ENCODE data around the gene C2orf69. TPM values are rescaled to one million over a fixed set of nuclear protein-coding genes. Genes with fewer than 3 reads are reported as not detected.

The C2orf69 gene
- total RNA-seq, 4 donors from 2014 or later, result 6.0 to 26.3 (median 13.2) TPM

DNA sequence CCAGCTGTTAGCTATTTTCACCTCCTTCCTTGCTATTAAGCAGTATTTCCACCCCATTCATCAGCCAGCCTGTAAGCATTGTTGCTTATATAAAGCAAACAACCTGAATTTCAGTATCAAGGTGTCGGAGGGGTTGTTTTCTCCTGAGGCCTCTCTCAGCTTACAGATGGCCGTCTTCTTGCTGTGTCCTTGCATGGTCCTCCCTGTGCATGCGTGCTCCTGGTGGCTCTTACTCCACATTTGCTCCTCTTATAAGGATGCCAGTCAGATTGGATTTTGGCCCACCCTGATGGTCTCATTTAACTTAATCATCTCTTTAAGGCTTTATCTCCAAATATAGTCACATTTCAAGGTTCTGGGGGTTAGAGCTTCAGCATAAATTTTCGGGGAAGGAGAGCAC, 46.9 kb downstream of the C2orf69 start:
- no peak for TF ChIP-seq POLR2A (IDR thresholded peaks at IDR 0.05)
- no peak for TF ChIP-seq EP300 (IDR thresholded peaks at IDR 0.05; ENCODE audit: low read depth)
- no peak for TF ChIP-seq POLR2AphosphoS5 (IDR thresholded peaks at IDR 0.05)
- no peak for TF ChIP-seq CTCF (IDR thresholded peaks at IDR 0.05)
- intact Hi-C loops (cut with DNase I; ENCODE audit: low total_unique reads), result no loop called here
- Histone ChIP-seq H3K4me1 (peaks cover 12 to 40% (median 24%) of the 10 kb centered on the region in 4 donors), H3K9me3 (no peaks in the 10 kb centered on the region), H3K36me3 (peaks cover 0 to 30% (median 13%) of the 10 kb centered on the region in 4 donors), H3K27me3 (no peaks in the 10 kb centered on the region), H3K4me3 (no peak overlapping the region), H3K27ac (no peak overlapping the region)
- WGBS, 2 donors (ENCODE audit: low coverage in 1 of 2), result 60 to 92% methylated on average over 1 to 4 of the region's 4 CpGs
- no peak for DNase-seq
- in situ Hi-C loops (cut with MboI; ENCODE audit: low pct_ligation_motif_present in 1 of 4, low pct_unique_long_range_greater_than_20kb in 1 of 4, low sequenced_read_pairs in 3 of 4), result loop anchor here in 1 of 4 donors (25.0 kb wide), 1 partner anchor 754 kb away; no protein-coding TSS in a partner anchor

- intact Hi-C loops (cut with DNase I; ENCODE audit: low total_unique reads), result no loop called here
- in situ Hi-C loops (cut with MboI; ENCODE audit: low pct_ligation_motif_present in 1 of 4, low pct_unique_long_range_greater_than_20kb in 1 of 4, low sequenced_read_pairs in 3 of 4), result loop anchor here in 1 of 4 donors (25.0 kb wide), 1 partner anchor 750 kb away; no protein-coding TSS in a partner anchor
- TF ChIP-seq EP300 (IDR thresholded peaks at IDR 0.05; ENCODE audit: low read depth) (no peak), POLR2A (IDR thresholded peaks at IDR 0.05) (no peak), POLR2AphosphoS5 (IDR thresholded peaks at IDR 0.05) (no peak), CTCF (IDR thresholded peaks at IDR 0.05) (no peak)
- no peak for DNase-seq
- Histone ChIP-seq H3K4me3 (no peak overlapping the region), H3K9me3 (no peaks in the 10 kb centered on the region), H3K27me3 (no peaks in the 10 kb centered on the region), H3K36me3 (peaks cover 0 to 62% (median 29%) of the 10 kb centered on the region in 4 donors), H3K4me1 (peaks cover 0 to 12% (median 1%) of the 10 kb centered on the region in 4 donors), H3K27ac (no peak overlapping the region)
- WGBS, 2 donors (ENCODE audit: low coverage in 1 of 2), result 76% methylated on average over 2 of the region's 2 CpGs; no CpG with 5 or more reads in 1 of the 2 donors
Observed at GRCh38 chr2:199962203-199962602, 51.1 kb downstream of the C2orf69 start.

DNA sequence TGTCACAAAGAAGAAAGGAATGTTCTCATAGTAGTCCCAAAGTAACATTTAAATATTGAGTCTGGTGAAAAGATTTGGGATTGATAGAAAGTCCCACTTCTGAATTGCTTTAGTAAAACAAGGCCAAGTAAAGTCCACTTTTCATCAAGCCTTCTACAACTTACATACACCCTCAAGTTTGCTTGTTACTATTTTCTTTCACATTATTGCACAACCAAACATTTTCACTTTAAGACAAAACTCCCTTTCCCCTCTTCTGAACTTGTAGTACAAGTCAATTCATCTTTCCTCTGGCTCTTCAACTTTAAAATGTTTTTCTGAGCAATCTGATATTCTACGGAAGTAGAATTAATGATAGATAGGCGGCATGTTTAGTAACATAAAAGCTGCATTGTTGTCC, 55.3 kb downstream of the C2orf69 start:
- in situ Hi-C loops (cut with MboI; ENCODE audit: low pct_ligation_motif_present in 1 of 4, low pct_unique_long_range_greater_than_20kb in 1 of 4, low sequenced_read_pairs in 3 of 4), result loop anchor here in 1 of 4 donors (25.0 kb wide), 1 partner anchor 746 kb away; no protein-coding TSS in a partner anchor
- DNase-seq, result no peak
- no peak overlapping the region for H3K27ac ChIP-seq
- no peaks in the 10 kb centered on the region for H3K27me3 ChIP-seq
- no peaks in the 10 kb centered on the region for H3K9me3 ChIP-seq
- no peak overlapping the region for H3K4me3 ChIP-seq
- TF ChIP-seq EP300 (IDR thresholded peaks at IDR 0.05; ENCODE audit: low read depth) (no peak), POLR2AphosphoS5 (IDR thresholded peaks at IDR 0.05) (no peak)
- intact Hi-C loops (cut with DNase I; ENCODE audit: low total_unique reads), result no loop called here
- H3K36me3 ChIP-seq, result peaks cover 0 to 46% (median 21%) of the 10 kb centered on the region in 4 donors
- H3K4me1 ChIP-seq, result no peaks in the 10 kb centered on the region
- 92 to 93% methylated on average over 2 of the region's 2 CpGs for WGBS, 2 donors (ENCODE audit: low coverage in 1 of 2)

DNA sequence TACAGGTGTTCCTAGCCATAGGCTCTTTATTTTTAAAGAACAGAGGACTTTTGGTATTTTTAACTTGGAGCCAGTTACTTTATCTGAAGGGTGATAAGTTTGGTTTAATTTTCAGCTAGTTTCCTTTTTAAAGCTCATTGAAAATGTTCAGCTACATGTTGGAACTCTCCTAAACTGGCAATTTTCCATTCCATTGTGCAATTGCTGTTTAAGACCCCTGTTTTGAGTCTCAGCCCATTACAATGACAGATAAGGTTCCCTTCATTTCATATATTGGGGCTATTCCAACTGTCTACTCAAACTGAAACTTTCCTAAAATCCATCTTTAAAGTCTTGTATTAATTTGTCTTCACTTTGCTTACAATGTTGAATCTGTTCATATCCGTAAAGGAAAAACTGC, 55.9 kb downstream of the C2orf69 start:
- Histone ChIP-seq H3K4me1 (peaks cover 0 to 3% (median 0%) of the 10 kb centered on the region in 4 donors), H3K9me3 (no peaks in the 10 kb centered on the region), H3K36me3 (peaks cover 0 to 41% (median 19%) of the 10 kb centered on the region in 4 donors), H3K27me3 (no peaks in the 10 kb centered on the region), H3K27ac (no peak overlapping the region), H3K4me3 (no peak overlapping the region)
- no peak for DNase-seq
- no peak for TF ChIP-seq POLR2AphosphoS5 (IDR thresholded peaks at IDR 0.05)
- no peak for TF ChIP-seq POLR2A (IDR thresholded peaks at IDR 0.05)
- no peak for TF ChIP-seq EP300 (IDR thresholded peaks at IDR 0.05; ENCODE audit: low read depth)
- no peak for TF ChIP-seq CTCF (IDR thresholded peaks at IDR 0.05)
- intact Hi-C loops (cut with DNase I; ENCODE audit: low total_unique reads) (no loop called here), in situ Hi-C loops (cut with MboI; ENCODE audit: low pct_ligation_motif_present in 1 of 4, low pct_unique_long_range_greater_than_20kb in 1 of 4, low sequenced_read_pairs in 3 of 4) (loop anchor here in 1 of 4 donors (25.0 kb wide), 1 partner anchor 745 kb away; no protein-coding TSS in a partner anchor)
- whole genome bisulfite sequencing, 2 donors (ENCODE audit: low coverage in 1 of 2), result 88 to 100% methylated on average over 1 of the region's 1 CpG

Data from transverse colon (tissue), 4 donors.